Renal cortical epithelial cell (primary cell): ENCODE measurements around the gene ZNF792. TPM values are rescaled to one million over a fixed set of nuclear protein-coding genes. Genes with fewer than 3 reads are reported as not detected.
"Not testable (repeated sequence)": the region's sequence is repeated elsewhere in the genome, so short reads cannot be mapped to it uniquely, and the experiment has no call there.

Experiments
- DNase-seq: peaks from one replicate; pipeline ENCODE4 v3.0.0-alpha.2; 2011; ENCODE audit warnings: low read depth
- total RNA-seq: library from RNA; depleted of rRNA; stranded (reverse); fragments of >200 nt; gene quantifications from 2 replicates; pipeline ENCODE4 v1.2.3, GENCODE V29; 2014

Gene ZNF792
- total RNA-seq, 1 donor from 2014 or later: 12.8 TPM

DNA sequence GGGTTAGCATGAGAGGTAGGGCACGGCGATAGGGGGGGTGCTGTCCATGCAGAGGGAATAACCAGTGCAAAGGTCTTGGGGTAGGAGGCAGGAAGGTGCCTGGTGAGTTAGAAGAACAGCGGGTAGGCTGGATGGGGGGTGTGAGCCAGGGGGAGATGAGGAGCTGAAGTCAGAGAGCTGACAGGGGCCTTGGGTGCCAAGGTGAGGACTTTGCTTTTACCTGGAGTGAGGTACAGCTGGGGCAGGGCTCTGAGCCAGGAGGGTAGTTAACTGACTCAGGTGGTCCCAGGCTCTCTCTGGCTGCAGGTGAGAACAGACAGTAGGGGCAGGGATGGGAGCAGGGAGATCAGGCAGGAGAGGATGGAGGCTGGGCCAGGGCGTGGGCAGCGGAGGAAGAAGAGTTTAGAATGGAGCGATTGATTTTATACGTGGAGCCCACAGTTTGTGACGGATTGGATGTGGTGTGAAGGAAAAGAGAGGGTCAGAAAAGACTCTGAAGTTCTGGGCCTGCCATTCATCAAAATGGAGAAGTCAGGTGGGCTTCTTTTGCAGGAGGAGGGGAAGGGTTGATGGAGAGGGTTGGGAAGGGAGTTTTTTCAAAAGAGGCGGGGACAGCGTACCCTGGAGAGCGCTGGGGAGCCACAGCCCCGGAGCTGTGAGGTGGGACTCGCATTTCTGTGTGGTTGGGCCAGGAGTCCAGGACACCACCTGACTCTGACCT lies 34.9 kb upstream of the ZNF792 start:
- no peak for DNase-seq

DNA sequence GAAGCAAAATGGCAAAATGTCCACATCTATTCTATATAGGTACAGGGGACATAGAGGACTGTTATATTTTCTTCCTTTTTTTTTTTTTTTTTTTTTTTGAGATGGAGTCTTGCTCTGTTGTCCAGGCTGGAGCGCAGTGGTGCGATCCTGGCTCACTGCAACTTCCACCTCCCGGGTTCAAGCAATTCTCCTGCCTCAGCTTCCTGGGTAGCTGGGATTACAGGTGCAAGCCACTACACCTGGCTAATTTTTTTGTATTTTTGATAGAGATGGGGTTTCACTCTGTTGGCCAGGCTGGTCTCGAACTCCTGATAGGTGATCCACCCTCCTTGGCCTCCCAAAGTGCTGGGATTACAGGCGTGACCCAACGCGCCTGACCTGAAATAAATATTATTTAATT lies 34.2 kb upstream of the ZNF792 start:
- not testable (repeated sequence) for DNase-seq

DNA sequence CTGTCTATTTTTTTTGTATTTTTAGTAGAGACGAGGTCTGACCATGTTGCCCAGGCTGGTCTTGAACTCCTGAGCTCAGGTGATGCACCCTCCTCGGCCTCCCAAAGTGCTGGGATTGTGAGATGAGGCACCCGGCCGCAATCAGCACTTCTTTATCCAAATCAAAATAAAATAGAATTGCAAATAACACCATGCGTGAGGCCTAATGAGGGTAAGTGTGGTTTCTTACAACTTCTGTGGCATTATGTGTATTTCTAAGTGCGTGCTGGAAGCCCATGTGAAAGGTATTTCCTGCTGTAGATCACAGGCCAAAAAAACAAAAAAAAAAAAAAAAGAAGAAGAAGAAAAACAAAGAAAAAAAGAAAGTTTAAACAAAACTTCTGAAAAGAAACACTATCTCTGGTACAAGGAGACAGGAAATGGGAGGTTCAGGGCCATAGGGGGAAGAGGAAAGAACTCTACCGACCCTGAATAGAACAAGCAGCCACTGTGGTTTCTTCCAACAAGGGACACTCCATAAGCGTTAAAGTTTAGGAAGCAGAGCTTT lies 33.1 kb upstream of the ZNF792 start:
- no peak for DNase-seq

- DNase-seq: no peak
These were observed 31.5 kb upstream of the ZNF792 start for GRCh38 chr19:34995551-34995950.

DNA sequence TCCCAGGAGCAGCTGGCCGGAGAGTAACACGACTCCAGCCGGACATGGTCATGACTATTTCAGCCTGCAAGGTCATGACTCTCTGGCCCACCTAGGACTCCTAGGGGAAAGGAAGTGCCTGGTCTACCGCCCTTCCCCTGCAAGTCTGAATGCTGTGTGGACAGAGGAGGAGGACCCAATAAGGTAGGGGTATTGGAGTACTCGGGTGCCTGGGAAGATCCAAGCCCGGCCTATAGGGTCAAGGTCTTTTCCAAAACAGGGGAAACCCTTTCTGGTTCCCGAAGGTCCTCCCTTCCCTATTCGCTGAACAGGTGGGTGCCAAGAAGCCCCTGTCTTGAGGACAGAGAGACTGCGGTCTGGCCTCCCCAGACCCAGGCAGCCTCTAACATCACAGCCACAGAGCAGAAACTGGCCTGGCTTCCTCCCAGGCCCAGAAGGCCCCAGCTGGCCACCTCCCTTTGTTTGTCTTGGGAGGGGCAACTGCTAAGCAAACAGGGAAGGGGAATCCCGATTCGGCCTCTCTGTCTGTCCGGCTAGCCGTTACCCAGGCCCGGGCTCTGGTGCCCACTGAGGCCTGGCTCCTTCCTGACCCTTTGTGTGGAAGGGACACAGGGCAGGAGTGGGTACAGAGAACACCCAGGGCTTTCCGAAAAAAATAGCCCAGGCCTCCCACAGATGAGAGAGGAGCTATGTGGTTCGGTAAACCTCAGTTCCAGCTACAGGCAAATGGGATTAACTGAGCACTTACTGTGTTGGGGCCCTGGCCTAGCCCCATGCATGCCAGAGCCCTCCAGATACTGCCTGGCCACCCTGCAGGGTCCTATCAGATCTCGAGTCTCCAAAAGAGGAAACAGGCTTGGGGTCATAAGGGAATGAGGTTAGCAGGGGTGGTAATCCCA lies 30.9 kb upstream of the ZNF792 start:
- DNase-seq: no peak

- no peak for DNase-seq
These were observed 30.2 kb upstream of the ZNF792 start for GRCh38 chr19:34994286-34994642.

- not testable (repeated sequence) for DNase-seq
These were observed 28.6 kb upstream of the ZNF792 start for GRCh38 chr19:34992582-34992981.

DNA sequence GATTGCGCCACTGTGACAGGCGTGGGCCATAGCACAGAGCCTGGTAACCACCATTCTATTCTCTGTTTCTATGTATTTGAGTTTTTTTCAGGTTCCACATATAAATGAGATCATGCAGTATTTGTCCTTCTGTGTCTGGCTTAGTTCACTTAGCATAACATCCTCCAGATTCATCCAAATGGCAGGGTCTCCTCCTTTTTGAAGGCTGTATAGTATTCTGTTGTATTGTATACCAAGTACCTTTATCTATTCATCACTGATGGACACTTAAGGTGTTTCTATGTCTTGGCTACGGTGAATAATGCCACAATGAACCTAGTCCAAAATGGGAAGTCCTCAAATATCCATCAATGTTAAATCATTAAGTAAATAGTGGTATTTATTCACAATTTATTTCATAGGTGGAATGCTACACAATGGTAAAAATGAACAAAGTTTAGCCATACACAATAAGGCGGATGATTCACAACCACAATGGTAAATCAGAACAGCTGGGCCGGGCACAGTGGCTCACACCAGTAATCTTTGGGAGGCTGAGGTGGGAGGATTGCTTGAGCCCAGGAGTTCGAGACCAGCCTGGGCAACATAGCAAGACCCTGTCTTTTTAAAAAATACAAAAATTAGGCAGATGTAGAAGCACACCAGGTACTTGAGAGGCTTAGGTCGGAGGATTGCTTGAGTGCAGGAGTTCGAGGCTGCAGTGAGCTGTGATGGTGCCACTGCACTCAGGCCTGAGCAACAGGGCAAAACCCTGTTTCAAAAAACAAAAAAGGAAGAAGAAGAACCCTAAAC lies 27.7 kb upstream of the ZNF792 start:
- no peak for DNase-seq

DNA sequence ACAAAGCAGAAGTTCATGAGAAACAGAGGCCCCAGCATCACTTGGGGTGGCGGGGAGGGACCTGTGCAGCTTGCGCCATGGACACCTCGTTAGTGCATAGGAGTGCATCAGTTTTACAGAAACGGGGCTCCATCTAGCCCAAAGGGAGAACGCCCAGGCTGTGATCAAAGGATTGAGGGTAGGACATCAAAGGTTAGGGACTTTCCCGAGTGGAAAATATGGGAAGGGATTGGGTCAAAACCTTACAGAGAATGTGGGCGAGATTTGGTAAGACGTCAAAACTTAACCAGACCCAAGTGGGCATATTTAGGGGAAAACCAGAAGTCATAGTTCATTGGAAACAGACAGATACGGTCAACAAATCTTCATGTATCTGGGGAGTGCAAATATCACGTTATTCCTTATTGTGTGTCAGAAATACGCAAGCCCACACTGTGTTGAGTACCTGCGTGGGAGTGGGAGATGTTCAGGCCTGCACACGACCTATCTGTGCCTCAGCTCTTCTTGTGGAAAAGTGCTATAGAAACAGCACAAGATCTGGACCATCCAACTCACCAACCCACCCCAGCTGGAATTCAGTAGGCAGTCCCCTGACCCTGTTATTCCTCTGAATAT lies 26.7 kb upstream of the ZNF792 start:
- DNase-seq: no peak

DNA sequence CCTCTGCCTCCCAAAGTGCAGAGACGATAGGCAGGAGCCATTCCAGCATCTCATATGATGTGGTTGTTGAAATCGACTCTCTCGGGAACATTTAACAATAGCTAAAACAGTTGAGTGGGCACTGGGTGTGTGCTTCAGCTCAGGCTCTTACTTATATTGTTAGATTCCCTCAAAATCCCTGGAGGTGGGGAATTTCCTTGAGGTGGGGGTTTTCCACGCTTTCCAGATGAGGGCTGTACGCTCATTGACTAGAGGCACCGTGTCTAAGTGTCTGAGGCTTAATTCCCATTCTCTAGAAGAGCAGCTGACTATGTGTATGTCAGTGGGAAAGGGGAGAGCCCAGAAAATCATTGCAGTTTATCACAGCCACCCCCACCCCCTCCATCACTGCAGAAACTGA lies 25.3 kb upstream of the ZNF792 start:
- no peak for DNase-seq

DNA sequence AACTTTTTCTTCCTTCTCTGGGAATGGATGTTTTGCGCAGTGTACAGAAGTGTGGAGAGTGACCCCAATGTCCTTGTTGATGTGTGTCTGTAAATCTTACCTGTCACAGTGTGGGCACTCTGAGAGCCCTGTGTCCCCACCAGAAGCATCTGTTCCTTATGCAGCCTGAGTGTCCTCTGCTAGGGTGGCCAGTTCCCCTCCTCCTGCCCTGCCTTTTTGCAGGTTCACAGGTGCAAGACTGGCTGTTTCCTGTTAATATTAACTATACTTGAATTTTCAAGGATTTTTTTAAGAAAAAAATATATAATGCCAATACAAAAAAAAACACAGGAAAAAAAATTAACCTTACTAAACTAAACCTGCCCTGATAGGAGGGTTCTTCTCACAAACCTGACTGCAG lies 24.1 kb upstream of the ZNF792 start:
- DNase-seq: no peak

GRCh38 chr19:34985249-34986022 lies 21.4 kb upstream of the ZNF792 start:
- no peak for DNase-seq

GRCh38 chr19:34984287-34984686 lies 20.3 kb upstream of the ZNF792 start:
- no peak for DNase-seq

GRCh38 chr19:34983786-34984185 lies 19.8 kb upstream of the ZNF792 start:
- no peak for DNase-seq

DNA sequence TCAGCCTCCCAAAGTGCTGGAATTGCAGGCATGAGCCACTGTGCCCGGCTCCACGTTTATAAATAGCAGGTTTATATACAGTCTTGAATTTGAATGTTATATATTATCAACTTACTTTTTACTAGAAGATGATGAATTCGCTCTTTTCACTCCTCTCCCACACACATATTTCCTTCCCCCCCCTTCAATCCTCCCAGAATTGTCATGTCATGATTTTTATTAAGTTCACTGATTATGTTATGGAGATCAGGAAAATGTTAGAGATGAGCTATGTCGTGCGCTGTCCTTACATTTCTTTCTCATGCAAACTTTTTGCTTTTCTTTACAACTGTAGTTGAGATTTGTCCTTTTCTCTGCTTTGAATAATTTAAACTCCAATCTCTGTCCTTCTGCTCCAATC lies 18.2 kb upstream of the ZNF792 start:
- no peak for DNase-seq

- DNase-seq: no peak
These were observed 16.0 kb upstream of the ZNF792 start for GRCh38 chr19:34979819-34980640.

GRCh38 chr19:34976611-34977010 lies 12.6 kb upstream of the ZNF792 start:
- no peak for DNase-seq

DNA sequence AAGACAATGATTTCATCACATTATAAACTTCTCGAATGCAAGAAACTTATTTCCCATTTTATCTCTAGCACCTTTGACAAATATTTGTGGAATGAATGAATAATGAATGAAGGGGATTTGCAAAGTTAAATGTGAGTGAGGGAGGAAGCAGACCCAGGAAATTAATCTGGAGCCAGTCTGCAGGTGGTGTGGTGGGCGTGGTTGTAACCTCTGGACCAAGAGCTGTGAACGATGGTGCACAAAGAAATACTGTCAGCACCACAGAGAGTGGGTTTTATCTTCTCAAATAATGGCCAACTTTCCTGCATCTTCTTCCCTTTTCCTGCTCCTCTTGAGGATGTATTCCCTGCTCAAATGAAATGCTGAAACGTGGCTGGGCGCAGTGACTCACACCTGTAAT lies 11.0 kb upstream of the ZNF792 start:
- DNase-seq: no peak

GRCh38 chr19:34974646-34975045 lies 10.6 kb upstream of the ZNF792 start:
- no peak for DNase-seq

DNA sequence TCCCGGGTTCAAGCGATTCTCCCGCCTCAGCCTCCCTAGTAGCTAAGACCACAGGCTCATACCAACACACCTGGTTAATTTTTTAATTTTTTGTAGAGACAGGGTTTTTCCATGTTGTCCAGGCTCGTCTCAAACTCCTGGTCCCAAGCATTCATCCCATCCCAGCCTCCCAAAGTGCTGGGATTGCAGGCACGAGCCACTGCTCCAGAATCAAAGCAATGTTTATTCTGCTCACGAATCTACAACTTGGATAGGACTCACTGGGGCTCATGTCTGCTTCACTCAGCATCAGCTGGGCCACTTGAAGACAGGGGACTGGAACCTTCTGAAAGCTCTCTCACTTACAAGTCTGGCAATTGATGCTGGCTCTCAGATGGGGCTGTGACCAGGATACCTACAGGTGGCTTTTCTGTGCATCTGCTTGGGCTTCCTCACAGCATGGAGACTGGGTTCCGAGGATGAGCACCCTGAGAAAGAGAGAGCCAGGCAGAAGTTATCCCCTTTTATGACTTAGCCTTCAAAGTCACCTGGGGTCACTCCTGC lies 8.2 kb upstream of the ZNF792 start:
- no peak for DNase-seq
